SU-DHL-6 (cell line): ENCODE results near the gene ORC4.

ENCODE experiments used
- H2AFZ ChIP-seq: fragments of 200-600 bp; sonication (generic); 2 replicates; pipeline ENCODE4 v1.6.1; 2014; ENCODE audit warnings: low read depth, mild to moderate bottlenecking, moderate library complexity, mixed read lengths, antibody characterized with exemption, low read length; ENCODE audit not compliant: severe bottlenecking
- H3F3A ChIP-seq: fragments of 200-600 bp; shearing (Covaris generic); 2 replicates; pipeline ENCODE4 v1.6.0; 2016; ENCODE audit warnings: antibody characterized with exemption, mild to moderate bottlenecking; ENCODE audit not compliant: insufficient read depth
- H3K27ac ChIP-seq: fragments of 200-600 bp; sonication (generic); 2 replicates; pipeline ENCODE4 v1.5.1; 2016; ENCODE audit warnings: low read depth, mild to moderate bottlenecking, low read length, moderate library complexity, mixed read lengths
- H3K27me3 ChIP-seq: fragments of 200-600 bp; sonication (generic), shearing (Covaris generic); 2 replicates; pipeline ENCODE4 v1.6.0; 2014; ENCODE audit warnings: mild to moderate bottlenecking, low read length
- H3K36me3 ChIP-seq: fragments of 200-600 bp; sonication (generic); 2 replicates; pipeline ENCODE4 v1.6.1; 2014; ENCODE audit warnings: mild to moderate bottlenecking, low read length, mixed read lengths
- H3K4me2 ChIP-seq: fragments of 300-600, 200-600 bp; shearing (Covaris generic), sonication (generic); 2 replicates; pipeline ENCODE4 v1.6.0; 2014; ENCODE audit warnings: low read length, low read depth, mild to moderate bottlenecking; ENCODE audit not compliant: poor library complexity, severe bottlenecking
- H3K4me3 ChIP-seq: fragments of 200-600 bp; sonication (generic); 2 replicates; pipeline ENCODE4 v1.5.1; 2014; ENCODE audit warnings: antibody characterized with exemption, low read length, mild to moderate bottlenecking, mixed read lengths; ENCODE audit not compliant: insufficient read depth, poor library complexity, severe bottlenecking
- H3K79me2 ChIP-seq: fragments of 200-600 bp; sonication (generic); 2 replicates; pipeline ENCODE4 v1.6.1; 2014; ENCODE audit warnings: mild to moderate bottlenecking, low read length, moderate library complexity; ENCODE audit not compliant: insufficient read depth
- H3K9ac ChIP-seq: fragments of 200-600 bp; sonication (generic); 2 replicates; pipeline ENCODE4 v1.7.0; 2014; ENCODE audit warnings: mild to moderate bottlenecking, low read length
- H3K9me2 ChIP-seq: fragments of 200-600 bp; sonication (generic); replicated peaks from 2 replicates; pipeline ENCODE4 v1.6.1; 2014; ENCODE audit warnings: low read length; ENCODE audit not compliant: insufficient read depth
- H3K9me3 ChIP-seq: fragments of 200-600 bp; sonication (generic); 2 replicates; pipeline ENCODE4 v1.6.1; 2014; ENCODE audit warnings: low read length, mixed read lengths; ENCODE audit not compliant: insufficient read depth
- H4K20me1 ChIP-seq: fragments of 200-600 bp; sonication (generic); 2 replicates; pipeline ENCODE4 v1.6.1; 2014; ENCODE audit warnings: low read depth, mild to moderate bottlenecking, antibody characterized with exemption, low read length, moderate library complexity, mixed read lengths
- CTCF ChIP-seq: fragments of 200-600 bp; sonication (generic); IDR thresholded peaks from one replicate; pipeline ENCODE4 v1.5.1; 2017; ENCODE audit warnings: antibody characterized with exemption, mild to moderate bottlenecking, low read length, moderate library complexity; ENCODE audit not compliant: insufficient read depth, poor library complexity, severe bottlenecking
- EZH2phosphoT487 ChIP-seq: fragments of 200-600 bp; sonication (generic), shearing (Covaris generic); conservative IDR thresholded peaks from 2 replicates; pipeline ENCODE4 v1.6.1; 2018; ENCODE audit warnings: mild to moderate bottlenecking, antibody characterized with exemption, low read length, moderate library complexity, mixed read lengths

ORC4 gene

GRCh38 chr2:147927053-147927588, 93.4 kb downstream of the ORC4 start:
- H3K4me3 ChIP-seq = no peak overlapping the region
- no peak overlapping the region for H3K4me2 ChIP-seq
- no peaks in the 10 kb centered on the region for H3K36me3 ChIP-seq
- H3K27ac ChIP-seq = no peak overlapping the region
- H3K9me3 ChIP-seq = no peaks in the 10 kb centered on the region
- H4K20me1 ChIP-seq = no peaks in the 10 kb centered on the region
- no peaks in the 10 kb centered on the region for H3K27me3 ChIP-seq
- TF ChIP-seq CTCF (no peak), EZH2phosphoT487 (no peak)
- H3K9ac ChIP-seq = no peak overlapping the region
- H3F3A ChIP-seq = no peaks in the 10 kb centered on the region
- H3K79me2 ChIP-seq = no peaks in the 10 kb centered on the region
- H2AFZ ChIP-seq = no peak overlapping the region
- no peaks in the 10 kb centered on the region for H3K9me2 ChIP-seq

GRCh38 chr2:147925886-147926285, 94.7 kb downstream of the ORC4 start:
- Histone ChIP-seq H3K9ac (no peak overlapping the region), H3F3A (no peaks in the 10 kb centered on the region), H3K9me3 (no peaks in the 10 kb centered on the region), H3K36me3 (no peaks in the 10 kb centered on the region), H2AFZ (no peak overlapping the region), H3K27me3 (no peaks in the 10 kb centered on the region), H3K4me3 (no peak overlapping the region), H3K27ac (no peak overlapping the region), H3K79me2 (no peaks in the 10 kb centered on the region), H3K4me2 (no peak overlapping the region), H4K20me1 (no peaks in the 10 kb centered on the region), H3K9me2 (no peaks in the 10 kb centered on the region)
- TF ChIP-seq EZH2phosphoT487 (no peak), CTCF (no peak)

- Histone ChIP-seq H3K9me3 (no peaks in the 10 kb centered on the region), H3K27ac (no peak overlapping the region)
Observed at GRCh38 chr2:147924647-147925046, 95.9 kb downstream of the ORC4 start.

More at GRCh38 chr2:147924647-147925046, 95.9 kb downstream of the ORC4 start:
- TF ChIP-seq EZH2phosphoT487 (no peak), CTCF (no peak)
- H3K27me3 ChIP-seq = no peaks in the 10 kb centered on the region
- no peak overlapping the region for H3K9ac ChIP-seq
- H3K4me2 ChIP-seq = no peak overlapping the region
- no peaks in the 10 kb centered on the region for H3F3A ChIP-seq
- H3K9me2 ChIP-seq = no peaks in the 10 kb centered on the region
- H3K79me2 ChIP-seq = no peaks in the 10 kb centered on the region
- no peaks in the 10 kb centered on the region for H4K20me1 ChIP-seq
- H3K36me3 ChIP-seq = no peaks in the 10 kb centered on the region
- no peak overlapping the region for H2AFZ ChIP-seq
- no peak overlapping the region for H3K4me3 ChIP-seq
